ENCODE measurements around the gene MXRA7. TPM values are rescaled to one million over a fixed set of nuclear protein-coding genes. Genes with fewer than 3 reads are reported as not detected.

MXRA7 gene
- total RNA-seq, 1 donor from 2014 or later: 54.0 TPM

- peaks cover 18% of the 10 kb centered on the region for H3K36me3 Mint-ChIP-seq (ENCODE audit: low read depth)
- no peak for DNase-seq (ENCODE audit: low read depth, low spot score)
- no peaks in the 10 kb centered on the region for H3K27me3 Mint-ChIP-seq (ENCODE audit: low read depth)
- H3K4me3 Mint-ChIP-seq: peak overlapping the region; percentile 18
- TF ChIP-seq CTCF (conservative IDR thresholded peaks at IDR 0.05): no peak
- H3K4me1 Mint-ChIP-seq: peaks cover 20% of the 10 kb centered on the region
- H3K9me3 Mint-ChIP-seq: no peaks in the 10 kb centered on the region
- H3K27ac Mint-ChIP-seq (ENCODE audit: unreplicated experiment): peak overlapping the region; percentile 82
Observed at GRCh38 chr17:76721463-76721862, 10.7 kb upstream of the MXRA7 start.

GRCh38 chr17:76720941-76721340 is 10.2 kb upstream of the MXRA7 start:
- no peaks in the 10 kb centered on the region for H3K27me3 Mint-ChIP-seq (ENCODE audit: low read depth)
- no peak for DNase-seq (ENCODE audit: low read depth, low spot score)
- H3K9me3 Mint-ChIP-seq: no peaks in the 10 kb centered on the region
- peak overlapping the region; percentile 10 for H3K4me3 Mint-ChIP-seq
- H3K36me3 Mint-ChIP-seq (ENCODE audit: low read depth): peaks cover 15% of the 10 kb centered on the region
- no peak for TF ChIP-seq CTCF (conservative IDR thresholded peaks at IDR 0.05)
- no peak overlapping the region for H3K27ac Mint-ChIP-seq (ENCODE audit: unreplicated experiment)
- peaks cover 17% of the 10 kb centered on the region for H3K4me1 Mint-ChIP-seq

GRCh38 chr17:76720211-76720610 is 9.4 kb upstream of the MXRA7 start:
- Mint-ChIP-seq H3K36me3 (ENCODE audit: low read depth) (peaks cover 15% of the 10 kb centered on the region), H3K9me3 (no peaks in the 10 kb centered on the region), H3K4me3 (no peak overlapping the region), H3K27ac (ENCODE audit: unreplicated experiment) (no peak overlapping the region), H3K27me3 (ENCODE audit: low read depth) (no peaks in the 10 kb centered on the region), H3K4me1 (peaks cover 11% of the 10 kb centered on the region)
- no peak for DNase-seq (ENCODE audit: low read depth, low spot score)
- no peak for TF ChIP-seq CTCF (conservative IDR thresholded peaks at IDR 0.05)

- TF ChIP-seq CTCF (conservative IDR thresholded peaks at IDR 0.05): no peak
- Mint-ChIP-seq H3K27me3 (ENCODE audit: low read depth) (no peaks in the 10 kb centered on the region), H3K27ac (ENCODE audit: unreplicated experiment) (peak overlapping the region; percentile 50), H3K9me3 (no peaks in the 10 kb centered on the region), H3K36me3 (ENCODE audit: low read depth) (peaks cover 13% of the 10 kb centered on the region), H3K4me1 (peaks cover 10% of the 10 kb centered on the region), H3K4me3 (no peak overlapping the region)
- no peak for DNase-seq (ENCODE audit: low read depth, low spot score)
Observed at GRCh38 chr17:76718516-76718915, 7.8 kb upstream of the MXRA7 start.

GRCh38 chr17:76716839-76717215 is 6.1 kb upstream of the MXRA7 start:
- peaks cover 10% of the 10 kb centered on the region for H3K36me3 Mint-ChIP-seq (ENCODE audit: low read depth)

More at GRCh38 chr17:76716839-76717215, 6.1 kb upstream of the MXRA7 start:
- Mint-ChIP-seq H3K4me3 (no peak overlapping the region), H3K9me3 (no peaks in the 10 kb centered on the region), H3K27ac (ENCODE audit: unreplicated experiment) (no peak overlapping the region), H3K27me3 (ENCODE audit: low read depth) (no peaks in the 10 kb centered on the region), H3K4me1 (peaks cover 7% of the 10 kb centered on the region)
- TF ChIP-seq CTCF (conservative IDR thresholded peaks at IDR 0.05): no peak
- DNase-seq (ENCODE audit: low read depth, low spot score): no peak
